NOMO-1 treated with dmso at 0.1 percent for 144 hours (cell line): ENCODE results near the gene CLEC18A.
"Not testable (repeated sequence)": the region's sequence is repeated elsewhere in the genome, so short reads cannot be mapped to it uniquely, and the experiment has no call there.

Source experiments
- DNase-seq: peaks from one replicate; lab custom pipeline; 2025; ENCODE audit not compliant: unreplicated experiment; lab: John Stamatoyannopoulos, UW

CLEC18A gene

DNA sequence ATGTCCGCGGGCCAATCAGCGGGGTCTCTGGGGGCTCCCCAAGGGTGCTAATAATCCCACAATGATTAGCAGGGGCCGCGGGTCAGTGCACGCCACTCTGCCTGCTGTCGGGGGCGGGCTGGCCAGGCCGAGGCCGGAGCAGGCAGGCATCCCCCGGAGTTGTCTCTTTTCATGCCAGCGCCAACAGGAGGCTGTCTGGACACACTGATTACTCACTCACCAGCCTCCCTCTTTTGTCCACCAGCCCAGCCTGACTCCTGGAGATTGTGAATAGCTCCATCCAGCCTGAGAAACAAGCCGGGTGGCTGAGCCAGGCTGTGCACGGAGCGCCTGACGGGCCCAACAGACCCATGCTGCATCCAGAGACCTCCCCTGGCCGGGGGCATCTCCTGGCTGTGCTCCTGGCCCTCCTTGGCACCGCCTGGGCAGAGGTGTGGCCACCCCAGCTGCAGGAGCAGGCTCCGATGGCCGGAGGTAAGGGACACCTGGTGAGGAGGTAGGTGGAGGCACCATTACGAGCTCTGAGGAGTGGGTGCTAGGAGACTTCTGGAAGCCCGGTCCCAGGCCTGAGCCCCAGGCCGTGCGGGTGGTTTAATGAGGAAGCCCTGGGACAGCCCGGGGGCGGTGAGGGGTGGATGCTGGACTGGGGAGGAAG, at the start of gene CLEC18A:
Gene CLEC18A (plus strand): TSS at position 318 of the 655 bp plus-strand sequence. CDS start 33 bp downstream, at position 351.
- not testable (repeated sequence) for DNase-seq

DNA sequence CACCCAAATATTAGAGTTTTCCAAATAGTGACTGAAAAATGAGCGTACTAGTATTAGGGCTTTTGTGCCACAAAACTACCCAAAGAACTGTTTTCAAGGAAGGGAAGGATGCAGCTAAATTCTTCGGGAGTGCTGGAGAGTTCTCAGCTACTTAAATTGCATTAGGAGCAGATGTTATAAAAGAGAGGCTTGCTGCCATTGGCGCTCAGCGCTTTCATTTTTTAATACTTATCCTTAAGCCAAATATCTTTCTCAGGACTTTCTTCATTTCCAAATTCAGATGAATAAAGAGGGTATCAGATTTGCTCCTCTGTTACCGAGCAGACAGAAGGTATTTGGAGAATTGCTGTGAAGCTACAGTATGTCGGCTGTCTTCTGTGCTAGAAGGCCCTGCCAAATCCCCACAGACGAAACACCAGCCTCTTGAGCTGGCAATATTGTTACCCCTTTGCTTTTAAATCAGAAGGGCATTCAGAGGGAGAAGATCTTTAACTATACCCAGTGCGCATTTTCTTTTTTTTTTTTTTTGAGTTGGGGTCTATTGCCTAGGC, 47.2 kb upstream of the CLEC18A start:
- no peak for DNase-seq

DNA sequence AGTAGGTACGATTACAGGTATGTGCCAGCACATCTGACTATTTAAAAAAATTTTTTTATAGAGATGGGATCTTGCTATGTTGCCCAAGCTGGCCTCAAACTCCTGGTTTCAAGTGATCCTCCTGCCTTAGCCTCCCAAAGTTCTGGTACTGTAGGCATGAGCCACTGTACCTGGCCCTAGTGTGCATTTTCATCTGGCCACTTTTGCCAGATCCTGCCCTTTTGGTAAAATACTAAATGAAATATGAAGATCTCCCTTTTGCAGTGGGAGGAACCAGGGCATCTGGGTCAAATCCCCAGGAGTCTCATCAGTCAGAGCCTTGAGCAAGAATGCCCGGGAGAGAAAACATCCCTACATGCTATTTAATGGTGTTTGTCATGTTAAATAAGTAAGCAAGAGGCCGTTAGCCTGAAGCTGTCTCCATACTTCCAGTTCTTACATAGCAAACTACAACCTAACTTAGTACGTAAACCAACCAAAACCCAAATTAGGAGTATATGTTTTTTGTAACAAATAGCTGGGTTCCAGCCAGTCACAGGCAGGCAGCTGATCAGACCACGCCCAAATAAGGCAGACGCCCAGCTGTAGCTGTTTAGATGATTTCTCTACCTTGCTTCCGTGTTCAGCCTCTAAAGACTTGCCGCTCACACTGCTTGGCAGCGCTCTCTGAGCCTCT, 46.5 kb upstream of the CLEC18A start:
- no peak for DNase-seq

DNA sequence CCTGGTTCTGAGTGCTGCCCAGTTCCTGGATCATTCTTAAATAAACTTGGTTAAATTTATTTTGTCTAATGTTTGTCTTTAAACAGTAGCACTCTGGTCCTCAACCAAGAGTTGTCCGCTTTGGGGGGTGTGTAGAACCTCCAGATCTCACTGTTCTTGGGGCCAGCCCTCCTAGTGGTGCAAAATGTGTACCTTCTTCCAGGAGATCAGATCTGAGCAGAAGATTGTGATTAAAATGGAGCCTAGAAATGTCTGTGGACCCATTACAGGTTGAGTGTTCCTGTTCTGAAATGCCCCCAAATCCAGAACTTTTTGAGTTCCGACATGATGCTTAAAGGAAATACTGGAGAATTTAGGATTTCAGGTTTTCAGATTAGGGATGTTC, 46.0 kb upstream of the CLEC18A start:
- no peak for DNase-seq

DNA sequence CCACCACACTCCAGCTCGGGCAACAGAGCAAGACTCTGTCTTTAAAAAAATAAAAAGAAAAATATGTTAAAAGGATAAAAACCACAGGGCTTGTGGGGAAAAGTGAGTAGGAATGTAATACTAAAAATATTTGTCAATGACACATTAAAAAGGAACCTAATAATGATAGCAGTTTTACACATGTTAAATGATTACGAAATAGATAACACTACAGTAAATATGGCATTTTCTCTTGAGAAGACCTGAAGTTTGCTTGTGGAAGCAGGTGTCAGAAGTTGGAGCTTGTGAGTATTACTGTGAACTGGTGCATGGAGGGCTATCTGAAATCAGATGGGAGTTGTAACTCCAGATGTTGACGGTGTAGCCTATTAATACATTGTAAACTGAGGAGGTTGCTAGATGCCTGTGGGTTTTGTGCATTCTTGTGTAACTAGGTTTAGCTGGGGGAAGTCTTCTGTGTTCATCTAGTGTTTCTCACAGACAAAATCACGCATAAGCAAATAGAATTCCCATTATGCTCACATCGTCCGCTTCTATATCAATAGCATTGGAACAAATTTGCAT, 44.2 kb upstream of the CLEC18A start:
- DNase-seq, result no peak

DNA sequence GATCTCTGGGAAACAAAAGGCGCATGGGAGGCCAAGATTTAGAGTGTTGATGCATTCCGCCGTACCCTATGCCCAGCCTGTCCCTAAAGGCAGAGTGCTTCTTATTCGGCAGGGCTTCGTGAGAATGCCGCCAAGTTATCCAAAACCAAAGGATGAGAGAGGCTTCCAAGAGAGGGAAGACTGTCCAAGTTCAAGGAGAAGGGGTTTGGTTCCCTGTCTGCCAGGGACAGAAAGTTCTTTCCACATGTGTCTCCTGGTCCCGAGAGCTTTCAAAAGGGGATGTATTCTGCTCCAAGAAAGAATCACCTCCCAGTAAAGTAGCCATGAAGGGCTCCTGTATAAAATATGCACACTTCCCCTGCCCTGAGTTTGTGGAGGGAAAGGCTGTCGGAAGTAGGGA, 42.1 kb upstream of the CLEC18A start:
- no peak for DNase-seq

DNA sequence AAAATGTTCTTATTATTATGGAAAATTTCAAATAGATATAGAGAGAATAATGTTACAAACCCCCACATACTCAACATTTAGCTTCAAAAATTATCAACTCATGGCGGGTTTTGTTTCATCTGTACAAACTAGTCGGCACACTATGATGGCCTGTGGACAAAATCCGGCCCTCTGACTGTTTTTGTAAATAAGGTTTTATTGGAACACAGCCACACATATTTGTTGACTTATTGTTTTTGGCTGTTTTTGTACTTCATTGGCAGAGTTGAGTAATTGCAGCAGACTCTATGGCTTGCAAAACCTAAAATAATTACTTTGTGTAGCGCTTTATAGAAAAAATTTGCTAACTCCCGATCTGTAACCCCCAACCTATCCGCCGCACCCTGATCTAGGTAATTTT, 41.4 kb upstream of the CLEC18A start:
- DNase-seq, result no peak

DNA sequence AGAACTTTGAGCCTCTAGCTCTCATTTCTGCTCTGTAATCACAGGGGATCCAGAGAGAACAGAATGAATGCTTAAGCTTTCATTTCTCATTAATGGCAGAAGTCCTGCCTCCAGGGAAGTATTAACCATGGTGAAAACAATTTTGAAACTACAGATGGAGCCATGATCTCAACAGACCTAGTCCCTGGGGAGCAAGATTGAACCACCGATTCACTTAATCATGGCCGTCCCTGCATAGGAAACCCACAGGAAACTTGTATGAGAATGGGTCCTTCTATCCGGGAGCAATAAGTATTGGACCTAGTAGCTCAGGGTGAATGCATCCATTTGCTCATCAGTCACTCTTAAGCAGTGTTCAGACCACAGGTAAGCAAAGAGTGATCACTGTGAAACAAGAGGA, 40.2 kb upstream of the CLEC18A start:
- DNase-seq, result no peak

DNA sequence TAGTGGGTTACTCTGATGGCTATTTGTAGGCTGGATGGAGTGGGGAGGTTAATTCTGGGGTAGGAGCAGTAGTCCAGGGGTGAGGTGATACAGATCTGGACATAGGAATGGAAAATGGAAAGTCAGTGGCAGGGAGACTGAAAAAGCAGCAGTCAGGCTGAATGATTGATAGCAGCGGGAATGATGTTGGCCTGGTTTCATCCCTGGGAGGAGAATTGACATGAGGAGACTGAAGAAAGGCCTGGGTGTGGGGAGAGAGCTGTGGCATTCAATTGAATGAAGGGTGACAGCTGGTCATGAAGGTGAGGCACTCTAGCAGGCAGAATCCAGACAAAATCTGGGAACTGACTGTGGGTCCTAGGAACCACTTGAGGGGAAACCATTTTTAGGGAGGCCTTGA, 34.7 kb upstream of the CLEC18A start:
- no peak for DNase-seq

DNA sequence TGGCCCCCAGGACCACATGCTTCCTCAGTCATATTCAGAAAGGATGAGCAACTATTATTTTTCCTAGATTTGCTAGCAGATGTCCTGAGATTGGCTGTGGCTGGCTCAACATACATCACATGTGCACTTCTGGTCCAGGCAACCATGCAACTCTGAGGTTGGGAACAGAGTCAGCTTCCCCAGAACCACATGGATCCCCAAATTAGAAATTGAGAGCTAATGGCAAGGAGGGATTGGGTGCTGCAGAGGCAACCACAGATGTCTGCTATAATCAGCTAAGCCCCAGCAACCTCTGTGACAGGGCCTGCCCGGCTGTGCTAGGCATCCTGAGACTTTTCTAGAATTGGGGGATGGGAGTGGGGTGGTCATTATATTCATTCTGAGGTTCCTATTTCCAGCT, 33.8 kb upstream of the CLEC18A start:
- no peak for DNase-seq

DNA sequence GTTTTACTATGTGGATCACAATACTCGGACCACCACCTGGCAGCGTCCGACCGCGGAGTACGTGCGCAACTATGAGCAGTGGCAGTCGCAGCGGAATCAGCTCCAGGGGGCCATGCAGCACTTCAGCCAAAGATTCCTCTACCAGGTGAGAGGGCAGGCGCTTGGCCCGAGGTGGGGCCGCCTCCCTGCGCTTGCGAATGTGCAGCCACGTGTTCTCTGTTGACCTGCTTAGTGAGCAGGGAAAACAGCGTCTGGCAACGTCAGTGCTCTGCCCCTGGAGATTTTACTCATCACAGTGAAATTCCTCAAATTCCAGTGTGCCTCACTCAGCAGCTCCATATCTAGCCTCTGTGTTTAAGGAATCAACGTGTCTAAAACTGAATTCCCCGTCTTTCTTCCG, 33.4 kb upstream of the CLEC18A start:
- DNase-seq, result no peak

DNA sequence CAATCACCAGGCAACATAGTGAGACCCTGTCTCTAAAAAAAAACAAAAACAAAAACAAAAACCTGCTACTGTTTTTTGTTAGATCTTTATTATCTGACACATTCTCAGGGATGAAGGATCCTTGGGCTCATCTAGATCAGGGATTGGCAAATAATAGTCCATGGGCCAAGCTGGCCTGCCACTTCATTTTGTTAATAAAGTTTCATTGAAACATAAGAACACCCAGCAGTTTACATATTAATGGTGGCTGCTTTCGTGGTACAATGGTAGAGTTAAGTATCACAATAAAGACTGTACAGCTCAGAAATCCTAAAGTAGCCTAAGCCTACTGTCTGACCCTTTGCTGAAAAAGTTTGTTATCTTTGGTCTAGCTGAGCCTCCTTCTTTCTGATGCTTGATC, 32.9 kb upstream of the CLEC18A start:
- no peak for DNase-seq

DNA sequence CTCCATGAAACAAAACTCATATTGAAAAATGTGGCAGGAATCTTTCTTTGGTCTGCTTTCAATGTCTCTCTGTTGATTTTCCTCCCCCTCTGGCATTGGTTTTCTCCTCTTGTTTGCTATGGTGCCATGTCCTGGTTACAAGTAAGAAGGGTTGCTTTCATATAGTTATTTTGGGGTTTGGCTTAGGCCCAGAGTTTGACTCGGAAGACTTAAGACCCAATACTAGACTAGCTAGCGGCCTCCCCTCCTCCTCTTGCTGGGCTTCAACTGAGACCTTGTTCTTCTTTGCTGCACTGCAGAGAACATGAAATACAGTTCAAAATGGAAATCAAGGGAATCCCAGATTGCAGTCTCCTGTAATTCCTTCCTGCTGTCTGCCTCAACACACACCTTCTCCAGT, 30.0 kb upstream of the CLEC18A start:
- no peak for DNase-seq

DNA sequence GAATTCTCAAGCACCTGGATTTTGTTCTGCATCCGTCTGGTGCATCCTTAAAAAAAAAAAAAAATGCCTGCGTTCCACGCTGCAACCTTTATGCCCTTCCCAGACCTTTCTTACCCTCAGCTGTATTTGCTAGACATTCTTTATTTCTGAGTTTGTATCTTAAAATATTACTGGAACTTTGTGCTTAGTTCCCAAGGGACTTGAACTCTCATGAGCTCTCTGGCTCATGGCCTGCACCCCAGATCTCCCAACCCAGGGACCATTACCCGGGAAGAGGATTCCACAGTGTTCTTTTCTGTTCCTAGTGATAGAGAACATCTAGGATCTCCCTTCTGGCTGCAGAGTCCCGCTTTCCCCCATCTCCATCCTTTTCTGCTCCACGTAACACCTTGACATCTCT, 28.9 kb upstream of the CLEC18A start:
- DNase-seq, result no peak

DNA sequence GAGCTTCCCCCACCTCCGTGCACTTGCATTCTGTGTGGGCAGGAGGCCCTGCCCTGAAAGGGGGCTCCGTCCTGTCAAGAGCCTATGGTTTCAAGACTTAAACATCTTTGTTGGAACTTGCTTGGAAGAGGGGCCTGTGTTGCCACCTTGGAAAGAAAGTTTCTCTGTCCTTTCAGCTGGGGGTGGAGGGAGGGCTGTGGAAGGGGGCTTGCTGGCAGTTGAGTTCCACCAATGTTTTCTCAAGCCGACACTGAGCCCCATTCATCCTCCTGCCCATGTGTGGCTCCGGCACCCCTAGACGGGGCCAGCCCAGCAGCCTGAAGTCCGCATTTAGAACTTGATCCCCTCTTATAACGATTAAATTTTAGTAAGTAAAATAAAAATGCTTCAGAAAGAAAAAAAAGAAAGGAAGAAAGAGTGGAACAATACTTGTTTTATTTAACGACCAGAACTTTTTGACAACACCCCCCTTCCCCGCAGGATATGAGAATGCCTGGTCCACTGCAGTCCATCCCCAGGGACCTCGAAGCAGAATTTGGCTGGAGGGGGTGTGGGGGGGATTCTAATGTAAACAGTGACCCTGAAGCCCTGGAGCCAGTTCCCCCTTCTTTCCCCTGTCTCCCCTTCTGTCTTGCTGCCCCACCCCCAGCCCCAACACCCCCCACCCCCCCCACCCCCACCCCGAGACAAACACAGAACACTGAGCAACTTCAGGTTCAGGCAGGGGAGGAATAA, 26.9 kb upstream of the CLEC18A start:
- DNase-seq, result no peak

DNA sequence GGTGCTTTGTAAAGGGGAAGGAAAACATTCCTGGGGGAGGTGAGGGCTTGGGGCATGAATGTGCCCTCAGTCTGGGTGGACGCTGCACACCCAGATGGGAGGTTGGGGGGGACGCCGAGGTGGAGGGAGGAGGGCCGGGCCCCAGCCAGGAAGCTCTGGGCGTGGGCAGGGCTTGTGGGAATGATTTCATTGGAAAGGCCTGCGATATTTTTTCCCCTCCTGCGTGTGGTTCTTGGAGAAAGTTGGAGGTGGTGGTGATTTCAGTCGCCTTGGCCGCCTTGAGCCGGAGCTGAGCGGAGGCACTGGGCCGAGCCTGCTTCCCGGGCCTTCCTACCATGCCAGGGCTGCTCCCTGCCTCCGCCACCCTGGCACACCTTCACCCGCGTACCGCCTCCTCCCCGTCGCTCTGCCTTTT, 26.4 kb upstream of the CLEC18A start:
- DNase-seq, result no peak

DNA sequence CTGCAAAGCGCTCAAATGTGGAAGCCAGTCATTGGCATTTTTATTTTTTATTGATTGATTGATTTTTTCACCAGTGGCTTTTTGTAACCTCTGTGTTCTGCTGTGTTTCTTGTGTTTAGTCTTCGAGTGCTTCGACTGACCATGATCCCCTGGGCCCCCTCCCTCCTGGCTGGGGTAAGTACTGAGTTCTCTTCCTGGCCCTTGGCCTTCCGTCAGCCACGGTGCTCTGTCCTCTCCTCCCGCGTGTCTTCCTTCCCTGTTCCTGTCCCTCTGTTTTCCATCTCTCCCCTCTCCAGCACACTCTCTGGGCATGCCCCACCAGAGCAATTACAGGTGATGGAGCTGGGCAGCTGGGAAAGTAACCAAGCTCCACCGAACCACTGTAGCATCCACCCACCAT, 25.8 kb upstream of the CLEC18A start:
- no peak for DNase-seq

DNA sequence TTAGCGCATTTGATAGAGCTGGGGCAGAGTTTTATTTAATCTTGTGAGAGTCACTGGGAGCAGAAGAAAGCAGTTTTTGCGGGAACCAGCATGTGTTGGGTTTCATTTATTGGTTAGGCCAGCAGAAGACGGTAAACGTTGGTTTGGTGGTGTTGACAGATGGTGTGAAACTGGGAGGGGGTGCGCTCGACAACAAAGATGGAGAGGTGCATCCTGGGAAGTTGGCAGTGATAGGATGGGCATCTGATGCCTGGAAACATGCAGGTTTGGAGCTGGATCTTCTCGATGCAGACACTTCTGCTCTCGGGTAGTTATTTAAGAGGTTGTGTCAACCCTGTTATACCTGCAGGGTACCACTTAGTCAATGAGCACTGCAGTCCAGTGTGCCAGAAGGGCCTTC, 24.9 kb upstream of the CLEC18A start:
- no peak for DNase-seq

DNA sequence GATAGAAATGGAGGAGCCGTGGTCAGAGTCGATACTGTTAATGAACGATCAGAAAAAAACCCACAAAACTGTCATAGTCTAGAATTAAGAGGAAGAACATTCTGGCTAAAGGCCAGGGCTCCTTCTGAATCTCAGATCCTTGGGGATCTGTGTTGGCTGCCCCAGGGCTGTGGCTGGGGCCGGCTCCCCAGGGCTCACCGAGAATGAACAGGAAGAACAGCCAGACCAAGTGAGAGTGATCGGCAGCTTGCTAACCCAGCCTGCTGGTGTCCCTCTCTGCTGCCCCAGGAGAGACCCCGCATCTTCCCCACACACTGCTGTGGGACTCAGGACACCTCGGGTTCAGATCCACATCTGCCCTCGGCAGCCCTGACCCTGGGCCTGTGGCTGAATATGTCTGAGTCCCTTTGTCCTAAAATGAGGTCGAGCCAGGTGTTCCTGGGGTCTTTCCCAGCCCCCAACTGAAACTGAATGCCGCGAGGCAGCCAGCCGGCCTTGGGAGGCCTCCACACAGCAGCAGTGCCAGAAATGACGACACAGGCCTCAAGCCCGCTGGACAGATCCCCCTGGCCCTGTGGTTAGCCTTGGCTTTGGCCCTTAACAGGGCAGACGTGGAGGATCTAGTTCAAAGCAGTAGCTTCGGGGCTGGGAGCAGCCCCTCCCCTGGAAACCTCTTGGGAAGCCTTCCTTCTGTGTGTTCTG, 23.9 kb upstream of the CLEC18A start:
- no peak for DNase-seq

DNA sequence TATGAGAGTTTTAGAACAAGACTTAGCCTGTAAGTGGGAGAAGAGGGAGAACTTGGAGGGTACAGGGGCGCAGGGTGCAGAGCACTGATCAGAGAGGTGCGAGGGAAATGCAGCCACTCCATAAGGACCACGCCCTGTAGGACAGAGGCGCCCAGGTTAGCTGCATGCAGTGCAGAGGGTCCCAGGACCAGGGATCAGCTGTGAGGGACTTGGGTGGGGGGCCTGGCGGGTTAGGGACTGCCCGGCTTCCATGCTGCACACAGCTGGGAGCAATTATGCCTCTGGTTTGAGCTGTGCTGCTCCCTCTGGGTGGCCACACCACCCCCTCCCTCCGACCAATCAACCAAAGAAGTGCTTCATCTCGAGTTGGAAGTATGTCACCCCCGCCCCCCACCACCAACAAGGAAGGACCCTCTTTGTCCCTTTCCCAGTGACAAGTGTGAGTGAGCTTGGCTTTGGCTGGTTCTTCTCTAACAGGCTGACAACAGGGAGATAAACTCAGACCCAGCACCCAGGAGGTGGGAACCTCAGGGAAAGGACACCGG, 22.2 kb upstream of the CLEC18A start:
- DNase-seq, result no peak

DNA sequence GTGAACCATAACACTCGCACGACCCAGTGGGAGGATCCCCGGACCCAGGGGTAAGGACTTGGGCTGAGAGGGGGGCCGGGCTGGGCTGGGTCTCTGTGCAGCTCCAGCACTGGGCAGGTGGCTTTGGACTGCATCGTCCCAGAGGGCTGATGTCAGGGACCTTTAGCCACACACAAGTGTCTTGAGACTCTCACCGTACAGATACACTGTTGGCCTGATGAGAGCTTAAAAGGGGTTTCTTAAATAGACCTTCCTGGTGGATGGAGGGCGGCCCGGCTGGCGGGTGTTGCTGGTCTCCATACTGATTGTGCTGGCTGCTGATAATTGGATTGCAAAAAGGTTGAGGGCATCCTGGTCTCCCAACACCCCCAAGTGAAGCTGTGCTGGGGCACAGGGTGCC, 21.7 kb upstream of the CLEC18A start:
- no peak for DNase-seq
